Left cardiac atrium (tissue), 4 donors: ENCODE results near the gene XYLB. TPM values are rescaled to one million over a fixed set of nuclear protein-coding genes. Genes with fewer than 3 reads are reported as not detected.

Source experiments
- ATAC-seq, 2 donors: fragments of 200-7000 bp; cut with Tn5 transposase; one replicate each; pipeline ENCODE4 v1.9.1; 2020; ENCODE audit warnings: mild to moderate bottlenecking in 2 of 2, moderate library complexity in 2 of 2
- DNase-seq: peaks from one replicate; pipeline ENCODE4 v3.0.0-alpha.2; 2020
- intact Hi-C, 2 donors: fragments of 100-400 bp; cut with DNase I; formaldehyde crosslinking; loops; one replicate each; pipeline versions ENCODE4 v1.14.1 to v1.15.1; 2022 to 2023
- total RNA-seq, 2 donors: library from RNA; stranded (reverse); fragmentation: NEBNext Ultra II Directional; extraction: Animal tissue kit (Norgen Biotek cat#: 25700); gene quantifications; one replicate each; pipeline ENCODE4 v1.2.1, GENCODE V29; 2021
- donor health status: DM: no; HTN: yes; CAD: no.
- donor health status: DM: no; HTN: yes; CAD: no; lungs with severe emphysema.
- donor health status: DM: yes; HTN: yes; CAD: no.
- donor health status: Dilated cardiomyopathy.

The XYLB gene
- total RNA-seq, 2 donors from 2014 or later: 1.6 TPM

DNA sequence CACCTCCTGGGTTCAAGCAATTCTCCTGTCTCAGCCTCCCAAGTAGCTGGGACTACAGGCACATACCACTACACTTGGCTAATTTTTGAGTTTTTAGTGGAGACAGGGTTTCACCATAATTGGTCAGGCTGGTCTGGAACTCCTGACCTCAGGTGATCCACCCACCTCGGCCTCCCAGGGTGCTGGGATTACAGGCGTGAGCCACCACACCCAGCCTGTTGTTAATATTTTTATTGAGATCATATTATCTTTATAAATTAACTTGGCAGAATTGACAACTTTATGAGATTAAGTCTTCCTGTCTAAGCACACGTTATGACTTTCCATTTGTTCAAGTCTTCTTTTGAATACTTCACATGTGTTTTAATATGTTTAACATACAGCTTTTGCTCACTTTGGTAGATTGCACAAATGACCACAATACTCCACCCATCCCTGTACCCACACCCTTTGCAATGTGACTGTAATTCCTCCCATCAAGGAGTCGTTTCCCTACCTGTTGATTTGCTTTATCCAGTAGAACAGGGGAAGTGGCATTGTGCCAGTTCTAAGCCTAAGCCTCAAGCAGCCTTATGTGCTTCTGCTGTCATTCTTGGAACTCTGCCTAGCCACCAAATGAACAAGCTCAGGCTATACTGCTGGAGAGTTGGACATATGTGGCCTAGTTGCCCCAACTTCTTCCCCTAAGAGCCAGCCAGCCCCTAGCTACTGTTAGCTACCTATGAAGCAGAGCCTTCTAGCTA lies 8.2 kb downstream of the XYLB start:
- ATAC-seq (no peak), DNase-seq (no peak)
- intact Hi-C loops: no loop called here

DNA sequence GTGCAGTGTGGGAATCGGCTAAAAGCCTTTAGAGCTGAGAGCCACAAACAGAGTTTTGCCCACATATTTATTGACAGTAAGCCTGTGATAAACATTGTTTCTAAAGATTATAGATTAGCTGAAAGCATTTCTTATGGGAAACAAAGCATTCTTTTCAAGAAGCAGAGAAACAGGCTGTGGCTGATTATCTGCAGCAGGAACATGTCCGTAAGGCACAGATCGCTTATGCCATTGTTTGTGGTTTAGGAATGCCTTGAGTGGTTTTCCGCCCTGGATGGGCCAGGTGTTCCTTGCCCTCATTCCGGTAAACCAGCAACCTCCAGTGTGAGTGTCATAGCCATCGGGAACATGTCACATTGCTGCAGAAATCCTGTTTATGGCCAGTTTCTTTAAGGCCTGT lies 12.5 kb downstream of the XYLB start:
- DNase-seq: no peak
- no peak for ATAC-seq
- intact Hi-C loops: no loop called here

- no peak for ATAC-seq
- intact Hi-C loops: no loop called here
Observed at GRCh38 chr3:38360345-38360744, 13.8 kb downstream of the XYLB start.

GRCh38 chr3:38361496-38361895 lies 14.9 kb downstream of the XYLB start:
- ATAC-seq (no peak), DNase-seq (no peak)
- intact Hi-C loops: no loop called here

More at GRCh38 chr3:38360345-38360744, 13.8 kb downstream of the XYLB start:
- DNase-seq: no peak

DNA sequence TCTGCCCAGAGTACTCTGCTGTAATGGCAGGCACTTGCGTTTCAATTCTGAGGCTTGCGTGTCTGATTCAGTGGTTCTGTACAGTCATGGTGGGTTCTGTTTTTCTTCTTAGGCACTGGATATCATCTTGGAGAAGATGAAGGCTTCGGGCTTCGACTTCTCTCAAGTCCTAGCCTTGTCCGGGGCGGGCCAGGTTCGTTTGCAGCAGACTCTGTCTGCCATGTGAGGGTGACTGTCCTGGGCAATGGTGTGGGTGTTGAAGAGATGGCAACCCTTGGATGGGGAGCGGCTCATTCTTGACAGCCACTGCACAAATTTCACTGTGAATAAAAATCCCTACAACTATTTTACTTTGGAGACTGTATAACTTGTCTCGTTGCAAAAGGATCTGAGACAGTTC lies 16.2 kb downstream of the XYLB start:
- intact Hi-C loops: no loop called here
- no peak for ATAC-seq
- no peak for DNase-seq

DNA sequence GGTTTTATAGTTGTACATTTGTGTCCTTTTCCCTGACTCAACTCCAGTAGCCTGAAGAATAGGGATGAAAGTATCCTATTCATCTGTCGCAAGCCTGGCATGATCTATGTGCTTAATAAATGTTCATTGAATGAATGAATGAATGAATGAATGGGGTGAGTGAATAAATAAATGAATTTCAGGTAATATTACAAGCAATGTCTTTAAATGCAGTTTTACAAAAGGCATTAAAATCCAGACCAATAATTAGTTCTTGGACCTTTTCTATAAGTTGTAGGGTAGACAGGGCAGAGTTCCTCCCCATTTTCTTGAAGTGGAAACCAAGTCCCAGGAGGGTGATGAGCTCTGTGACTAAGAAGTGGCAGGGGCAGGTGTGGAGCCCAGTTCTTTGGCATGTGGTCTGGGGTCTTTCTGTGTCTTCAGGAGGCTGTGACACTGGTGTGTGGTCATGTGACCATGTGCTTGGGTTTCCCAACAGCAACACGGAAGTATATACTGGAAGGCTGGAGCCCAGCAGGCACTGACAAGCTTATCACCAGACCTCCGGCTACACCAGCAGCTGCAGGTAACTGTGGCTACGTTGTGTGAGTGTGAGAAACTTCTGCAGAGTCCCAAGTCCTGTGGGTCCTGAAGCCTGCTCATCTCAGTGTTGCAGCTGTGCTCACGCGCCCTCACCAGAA lies 18.3 kb downstream of the XYLB start:
- intact Hi-C loops: no loop called here
- DNase-seq (no peak), ATAC-seq (no peak)

DNA sequence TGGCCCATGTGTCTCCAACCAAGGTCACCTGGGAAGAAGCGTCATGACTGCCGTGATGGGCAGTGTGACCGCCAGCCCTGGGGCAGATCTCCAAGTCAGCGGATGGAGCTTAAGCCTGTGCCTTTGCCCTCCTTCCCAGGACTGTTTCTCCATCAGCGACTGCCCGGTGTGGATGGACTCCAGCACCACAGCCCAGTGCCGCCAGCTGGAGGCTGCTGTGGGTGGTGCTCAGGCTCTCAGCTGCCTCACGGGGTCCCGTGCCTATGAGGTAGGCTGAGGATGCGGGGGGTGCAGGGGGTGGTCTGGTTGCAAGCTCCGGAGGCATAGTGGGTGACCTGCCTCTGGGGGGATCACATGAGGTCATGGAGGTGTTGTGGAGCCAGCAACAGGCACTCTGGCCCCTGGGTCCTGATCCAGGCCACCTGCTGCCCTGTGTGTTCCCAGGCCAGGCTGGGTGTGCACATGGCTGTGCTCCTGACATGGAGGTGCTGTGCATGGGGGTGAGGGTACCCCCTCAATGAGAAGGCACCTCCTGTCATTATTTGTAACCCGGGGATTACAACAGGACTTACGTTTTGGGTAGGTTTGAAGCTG lies 19.0 kb downstream of the XYLB start:
- ATAC-seq: no peak
- intact Hi-C loops: no loop called here

GRCh38 chr3:38366082-38366481 lies 19.5 kb downstream of the XYLB start:
- intact Hi-C loops: no loop called here
- DNase-seq: no peak
- ATAC-seq: no peak

More for the DNA sequence above, 19.0 kb downstream of the XYLB start:
- DNase-seq: no peak

DNA sequence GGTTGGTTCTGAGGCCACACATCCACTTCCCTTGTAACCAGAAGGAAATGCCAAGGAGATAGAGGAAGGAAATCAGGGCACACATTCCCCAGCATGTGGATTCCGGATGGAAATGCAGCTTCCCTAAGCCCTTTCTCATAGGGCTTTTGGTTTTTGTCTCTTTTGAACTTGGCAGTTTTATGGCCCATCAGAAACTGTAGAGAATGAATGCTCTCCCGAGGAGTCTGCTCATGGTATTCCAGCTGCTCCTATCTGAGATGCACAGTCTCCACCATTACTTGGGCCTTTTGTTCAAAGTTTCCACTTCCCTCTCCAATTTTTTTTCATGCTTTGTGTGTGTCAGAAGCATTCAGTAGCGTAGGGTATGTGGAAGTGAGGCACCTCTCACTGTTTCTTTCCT lies 21.2 kb downstream of the XYLB start:
- intact Hi-C loops: no loop called here
- no peak for ATAC-seq
- no peak for DNase-seq

DNA sequence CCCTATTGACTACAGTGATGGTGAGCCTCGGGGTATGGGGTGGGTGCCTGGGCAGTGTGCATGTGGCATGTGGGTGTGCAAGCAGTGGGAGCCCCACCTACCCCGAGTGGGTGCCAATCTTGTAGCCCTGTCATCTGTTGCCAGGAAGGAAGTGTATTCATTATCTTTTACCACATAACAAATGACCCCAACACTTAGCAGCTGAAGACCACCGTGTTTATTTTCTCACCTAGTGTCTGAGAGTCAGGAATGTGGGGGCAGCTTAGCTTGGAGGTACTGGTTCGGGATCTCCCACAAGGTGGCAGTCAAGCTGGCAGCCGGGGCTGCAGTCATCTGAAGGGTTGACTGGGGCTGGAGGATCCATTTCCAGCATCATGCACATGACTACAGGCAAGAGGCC lies 21.7 kb downstream of the XYLB start:
- DNase-seq (no peak), ATAC-seq (no peak)
- intact Hi-C loops: no loop called here

- DNase-seq: no peak
- intact Hi-C loops: no loop called here
Observed at GRCh38 chr3:38369186-38369585, 22.6 kb downstream of the XYLB start.

GRCh38 chr3:38370149-38370548 lies 23.6 kb downstream of the XYLB start:
- DNase-seq (no peak), ATAC-seq (no peak)
- intact Hi-C loops: loop anchor here in 1 of 2 donors (10.0 kb wide), 1 partner anchor 55 kb away; no protein-coding TSS in a partner anchor

More at GRCh38 chr3:38369186-38369585, 22.6 kb downstream of the XYLB start:
- ATAC-seq: no peak

GRCh38 chr3:38370861-38371260 lies 24.3 kb downstream of the XYLB start:
- intact Hi-C loops: loop anchor here in 1 of 2 donors (10.0 kb wide), 1 partner anchor 54 kb away; no protein-coding TSS in a partner anchor
- no peak for ATAC-seq
- DNase-seq: no peak

- no peak for ATAC-seq
- intact Hi-C loops: loop anchor here in 1 of 2 donors (10.0 kb wide), 1 partner anchor 53 kb away; no protein-coding TSS in a partner anchor
- DNase-seq: no peak
Observed at GRCh38 chr3:38371541-38372213, 25.1 kb downstream of the XYLB start.

GRCh38 chr3:38372214-38372601 lies 25.6 kb downstream of the XYLB start:
- ATAC-seq (no peak), DNase-seq (no peak)
- intact Hi-C loops: loop anchor here in 1 of 2 donors (10.0 kb wide), 1 partner anchor 53 kb away; no protein-coding TSS in a partner anchor

DNA sequence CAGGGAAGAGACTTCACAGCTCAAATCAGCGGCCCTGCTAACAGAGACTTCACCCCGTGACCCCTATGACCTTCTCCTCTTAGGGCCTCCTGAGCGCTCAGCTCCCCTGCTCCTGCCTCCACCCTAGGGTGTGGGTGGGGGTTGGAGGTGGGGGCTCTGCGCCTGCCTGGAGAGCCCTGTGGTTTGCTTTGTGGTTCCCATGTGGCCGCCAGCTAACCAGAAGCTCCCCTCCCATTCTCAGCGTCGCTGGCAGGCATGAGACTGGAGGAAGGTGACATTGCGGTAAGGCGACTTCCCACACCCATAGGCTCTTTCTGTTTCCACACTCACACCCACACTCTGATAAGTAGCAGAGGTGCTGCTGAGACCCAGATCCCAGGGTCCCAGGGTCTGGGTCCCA lies 27.6 kb downstream of the XYLB start:
- DNase-seq (no peak), ATAC-seq (no peak)
- intact Hi-C loops: loop anchor here in 1 of 2 donors (10.0 kb wide), 1 partner anchor 51 kb away; no protein-coding TSS in a partner anchor

GRCh38 chr3:38375072-38375471 lies 28.5 kb downstream of the XYLB start:
- DNase-seq (no peak), ATAC-seq (no peak)
- intact Hi-C loops: loop anchor here in 1 of 2 donors (10.0 kb wide), 1 partner anchor 50 kb away; no protein-coding TSS in a partner anchor

- no peak for ATAC-seq
- DNase-seq: no peak
- intact Hi-C loops: loop anchor here in 1 of 2 donors (10.0 kb wide), 1 partner anchor 49 kb away; no protein-coding TSS in a partner anchor
Observed at GRCh38 chr3:38375488-38376097, 29.0 kb downstream of the XYLB start.
